ENCODE results near the gene MVP.

DNA sequence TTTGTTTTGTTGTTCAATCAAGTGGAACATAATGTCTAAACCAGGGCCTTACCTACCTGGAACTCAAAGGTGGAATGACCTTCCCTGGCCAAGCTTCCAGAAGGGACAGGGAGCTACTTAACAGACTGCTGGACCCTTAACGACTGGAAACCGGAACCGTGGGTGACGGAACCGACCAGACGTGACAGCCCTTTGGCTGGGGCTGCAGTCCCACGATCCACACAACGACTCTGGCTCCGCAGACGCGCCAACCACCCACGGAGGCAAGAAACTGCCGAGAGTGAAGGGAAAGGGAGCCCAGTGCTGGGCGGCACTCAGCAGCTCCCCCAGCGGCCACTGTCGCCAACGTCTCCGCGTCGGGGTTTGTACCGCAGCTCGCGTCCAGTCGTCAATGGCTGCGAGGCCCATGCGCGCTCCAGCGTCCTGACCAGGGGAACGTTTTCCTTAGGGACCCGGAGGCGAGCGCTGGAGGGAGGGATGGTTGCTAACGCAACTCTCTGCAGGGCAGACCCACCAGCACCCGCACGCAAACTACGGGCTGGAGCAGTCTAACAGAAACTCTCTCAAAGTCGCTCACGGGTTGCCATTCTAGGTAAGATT lies 35.3 kb upstream of the MVP start:
- TF ChIP-seq, protein P1, sequence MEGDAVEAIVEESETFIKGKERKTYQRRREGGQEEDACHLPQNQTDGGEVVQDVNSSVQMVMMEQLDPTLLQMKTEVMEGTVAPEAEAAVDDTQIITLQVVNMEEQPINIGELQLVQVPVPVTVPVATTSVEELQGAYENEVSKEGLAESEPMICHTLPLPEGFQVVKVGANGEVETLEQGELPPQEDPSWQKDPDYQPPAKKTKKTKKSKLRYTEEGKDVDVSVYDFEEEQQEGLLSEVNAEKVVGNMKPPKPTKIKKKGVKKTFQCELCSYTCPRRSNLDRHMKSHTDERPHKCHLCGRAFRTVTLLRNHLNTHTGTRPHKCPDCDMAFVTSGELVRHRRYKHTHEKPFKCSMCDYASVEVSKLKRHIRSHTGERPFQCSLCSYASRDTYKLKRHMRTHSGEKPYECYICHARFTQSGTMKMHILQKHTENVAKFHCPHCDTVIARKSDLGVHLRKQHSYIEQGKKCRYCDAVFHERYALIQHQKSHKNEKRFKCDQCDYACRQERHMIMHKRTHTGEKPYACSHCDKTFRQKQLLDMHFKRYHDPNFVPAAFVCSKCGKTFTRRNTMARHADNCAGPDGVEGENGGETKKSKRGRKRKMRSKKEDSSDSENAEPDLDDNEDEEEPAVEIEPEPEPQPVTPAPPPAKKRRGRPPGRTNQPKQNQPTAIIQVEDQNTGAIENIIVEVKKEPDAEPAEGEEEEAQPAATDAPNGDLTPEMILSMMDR (IDR thresholded peaks at IDR 0.05): peak; percentile 81
- no peak for TF ChIP-seq EZH2 (IDR thresholded peaks at IDR 0.05; ENCODE audit: borderline replicate concordance, insufficient read depth, low read depth, low read length, poor library complexity, severe bottlenecking)

All from B cell (primary cell).